ENCODE results near the gene LRRC45. TPM values are rescaled to one million over a fixed set of nuclear protein-coding genes. Genes with fewer than 3 reads are reported as not detected.

LRRC45 gene
- polyA plus RNA-seq, 2 donors, result 10.6 to 17.2 TPM

GRCh38 chr17:81993729-81994592, 29.1 kb upstream of the LRRC45 start:
- peaks cover 6 to 23% of the 10 kb centered on the region in 2 donors for H3K4me1 ChIP-seq (ENCODE audit: control insufficient read depth in 2 of 2, insufficient read depth in 2 of 2, low read length in 1 of 2)
- peaks cover 3 to 13% of the 10 kb centered on the region in 2 donors for H3K36me3 ChIP-seq (ENCODE audit: control insufficient read depth in 2 of 2, insufficient read depth in 2 of 2, low read length in 1 of 2)
- WGBS, 2 donors, result 92 to 94% methylated on average over 31 to 37 of the region's 37 CpGs

GRCh38 chr17:81994593-81995462, 28.3 kb upstream of the LRRC45 start:
- Histone ChIP-seq H3K27me3 (ENCODE audit: control insufficient read depth in 1 of 2, insufficient read depth in 2 of 2, low read length in 2 of 2) (no peaks in the 10 kb centered on the region), H3K4me3 (ENCODE audit: low read depth in 1 of 2, low read length in 2 of 2) (no peak overlapping the region), H3K36me3 (ENCODE audit: control insufficient read depth in 2 of 2, insufficient read depth in 2 of 2, low read length in 1 of 2) (peaks cover 0 to 13% of the 10 kb centered on the region in 2 donors), H3K9me3 (ENCODE audit: control insufficient read depth in 2 of 2, insufficient read depth in 1 of 2, low read depth in 1 of 2, low read length in 1 of 2) (no peaks in the 10 kb centered on the region), H3K27ac (ENCODE audit: low read depth in 2 of 2, low read length in 1 of 2) (no peak overlapping the region), H3K4me1 (ENCODE audit: control insufficient read depth in 2 of 2, insufficient read depth in 2 of 2, low read length in 1 of 2) (peaks cover 6 to 23% of the 10 kb centered on the region in 2 donors)
- WGBS, 2 donors, result 80 to 84% methylated on average over 39 of the region's 39 CpGs

More at GRCh38 chr17:81993729-81994592, 29.1 kb upstream of the LRRC45 start:
- no peaks in the 10 kb centered on the region for H3K27me3 ChIP-seq (ENCODE audit: control insufficient read depth in 1 of 2, insufficient read depth in 2 of 2, low read length in 2 of 2)
- no peak overlapping the region for H3K4me3 ChIP-seq (ENCODE audit: low read depth in 1 of 2, low read length in 2 of 2)
- H3K27ac ChIP-seq (ENCODE audit: low read depth in 2 of 2, low read length in 1 of 2), result no peak overlapping the region
- no peaks in the 10 kb centered on the region for H3K9me3 ChIP-seq (ENCODE audit: control insufficient read depth in 2 of 2, insufficient read depth in 1 of 2, low read depth in 1 of 2, low read length in 1 of 2)

GRCh38 chr17:81995463-81996231, 27.5 kb upstream of the LRRC45 start:
- WGBS, 2 donors, result 92 to 94% methylated on average over 29 of the region's 29 CpGs
- peaks cover 6 to 27% of the 10 kb centered on the region in 2 donors for H3K4me1 ChIP-seq (ENCODE audit: control insufficient read depth in 2 of 2, insufficient read depth in 2 of 2, low read length in 1 of 2)
- no peaks in the 10 kb centered on the region for H3K27me3 ChIP-seq (ENCODE audit: control insufficient read depth in 1 of 2, insufficient read depth in 2 of 2, low read length in 2 of 2)
- H3K9me3 ChIP-seq (ENCODE audit: control insufficient read depth in 2 of 2, insufficient read depth in 1 of 2, low read depth in 1 of 2, low read length in 1 of 2), result no peaks in the 10 kb centered on the region
- no peak overlapping the region for H3K4me3 ChIP-seq (ENCODE audit: low read depth in 1 of 2, low read length in 2 of 2)
- no peak overlapping the region for H3K27ac ChIP-seq (ENCODE audit: low read depth in 2 of 2, low read length in 1 of 2)
- H3K36me3 ChIP-seq (ENCODE audit: control insufficient read depth in 2 of 2, insufficient read depth in 2 of 2, low read length in 1 of 2), result peaks cover 0 to 13% of the 10 kb centered on the region in 2 donors

- no peak overlapping the region for H3K4me3 ChIP-seq (ENCODE audit: low read depth in 1 of 2, low read length in 2 of 2)
- peaks cover 0 to 13% of the 10 kb centered on the region in 2 donors for H3K36me3 ChIP-seq (ENCODE audit: control insufficient read depth in 2 of 2, insufficient read depth in 2 of 2, low read length in 1 of 2)
- peaks cover 6 to 24% of the 10 kb centered on the region in 2 donors for H3K4me1 ChIP-seq (ENCODE audit: control insufficient read depth in 2 of 2, insufficient read depth in 2 of 2, low read length in 1 of 2)
- no peak overlapping the region for H3K27ac ChIP-seq (ENCODE audit: low read depth in 2 of 2, low read length in 1 of 2)
- no peaks in the 10 kb centered on the region for H3K27me3 ChIP-seq (ENCODE audit: control insufficient read depth in 1 of 2, insufficient read depth in 2 of 2, low read length in 2 of 2)
- whole genome bisulfite sequencing, 2 donors, result 92% methylated on average over 28 of the region's 28 CpGs
- no peaks in the 10 kb centered on the region for H3K9me3 ChIP-seq (ENCODE audit: control insufficient read depth in 2 of 2, insufficient read depth in 1 of 2, low read depth in 1 of 2, low read length in 1 of 2)
Observed at GRCh38 chr17:81996232-81996756, 26.8 kb upstream of the LRRC45 start.

GRCh38 chr17:81996757-81997441, 26.2 kb upstream of the LRRC45 start:
- Histone ChIP-seq H3K4me1 (ENCODE audit: control insufficient read depth in 2 of 2, insufficient read depth in 2 of 2, low read length in 1 of 2) (peaks cover 6 to 21% of the 10 kb centered on the region in 2 donors), H3K36me3 (ENCODE audit: control insufficient read depth in 2 of 2, insufficient read depth in 2 of 2, low read length in 1 of 2) (peaks cover 0 to 13% of the 10 kb centered on the region in 2 donors)
- WGBS, 2 donors, result 94% methylated on average over 30 of the region's 30 CpGs

GRCh38 chr17:81998212-81998611, 24.9 kb upstream of the LRRC45 start:
- 86 to 87% methylated on average over 7 of the region's 7 CpGs for WGBS, 2 donors
- Histone ChIP-seq H3K4me3 (ENCODE audit: low read depth in 1 of 2, low read length in 2 of 2) (no peak overlapping the region), H3K27ac (ENCODE audit: low read depth in 2 of 2, low read length in 1 of 2) (no peak overlapping the region), H3K27me3 (ENCODE audit: control insufficient read depth in 1 of 2, insufficient read depth in 2 of 2, low read length in 2 of 2) (no peaks in the 10 kb centered on the region), H3K36me3 (ENCODE audit: control insufficient read depth in 2 of 2, insufficient read depth in 2 of 2, low read length in 1 of 2) (peaks cover 0 to 13% of the 10 kb centered on the region in 2 donors), H3K4me1 (ENCODE audit: control insufficient read depth in 2 of 2, insufficient read depth in 2 of 2, low read length in 1 of 2) (peaks cover 0 to 12% of the 10 kb centered on the region in 2 donors), H3K9me3 (ENCODE audit: control insufficient read depth in 2 of 2, insufficient read depth in 1 of 2, low read depth in 1 of 2, low read length in 1 of 2) (no peaks in the 10 kb centered on the region)

More at GRCh38 chr17:81996757-81997441, 26.2 kb upstream of the LRRC45 start:
- H3K9me3 ChIP-seq (ENCODE audit: control insufficient read depth in 2 of 2, insufficient read depth in 1 of 2, low read depth in 1 of 2, low read length in 1 of 2), result no peaks in the 10 kb centered on the region
- H3K27ac ChIP-seq (ENCODE audit: low read depth in 2 of 2, low read length in 1 of 2), result no peak overlapping the region
- H3K27me3 ChIP-seq (ENCODE audit: control insufficient read depth in 1 of 2, insufficient read depth in 2 of 2, low read length in 2 of 2), result no peaks in the 10 kb centered on the region
- no peak overlapping the region for H3K4me3 ChIP-seq (ENCODE audit: low read depth in 1 of 2, low read length in 2 of 2)

GRCh38 chr17:81998691-81999438, 24.2 kb upstream of the LRRC45 start:
- peaks cover 0 to 14% of the 10 kb centered on the region in 2 donors for H3K4me1 ChIP-seq (ENCODE audit: control insufficient read depth in 2 of 2, insufficient read depth in 2 of 2, low read length in 1 of 2)
- 91 to 92% methylated on average over 14 of the region's 14 CpGs for WGBS, 2 donors
- H3K36me3 ChIP-seq (ENCODE audit: control insufficient read depth in 2 of 2, insufficient read depth in 2 of 2, low read length in 1 of 2), result peaks cover 0 to 8% of the 10 kb centered on the region in 2 donors
- H3K9me3 ChIP-seq (ENCODE audit: control insufficient read depth in 2 of 2, insufficient read depth in 1 of 2, low read depth in 1 of 2, low read length in 1 of 2), result no peaks in the 10 kb centered on the region
- H3K4me3 ChIP-seq (ENCODE audit: low read depth in 1 of 2, low read length in 2 of 2), result no peak overlapping the region
- H3K27ac ChIP-seq (ENCODE audit: low read depth in 2 of 2, low read length in 1 of 2), result no peak overlapping the region
- H3K27me3 ChIP-seq (ENCODE audit: control insufficient read depth in 1 of 2, insufficient read depth in 2 of 2, low read length in 2 of 2), result no peaks in the 10 kb centered on the region

- 77 to 91% methylated on average over 12 of the region's 12 CpGs for WGBS, 2 donors
- Histone ChIP-seq H3K36me3 (ENCODE audit: control insufficient read depth in 2 of 2, insufficient read depth in 2 of 2, low read length in 1 of 2) (peaks cover 0 to 4% of the 10 kb centered on the region in 2 donors), H3K27ac (ENCODE audit: low read depth in 2 of 2, low read length in 1 of 2) (no peak overlapping the region)
Observed at GRCh38 chr17:81999587-81999975, 23.5 kb upstream of the LRRC45 start.

More at GRCh38 chr17:81999587-81999975, 23.5 kb upstream of the LRRC45 start:
- H3K9me3 ChIP-seq (ENCODE audit: control insufficient read depth in 2 of 2, insufficient read depth in 1 of 2, low read depth in 1 of 2, low read length in 1 of 2), result no peaks in the 10 kb centered on the region
- H3K4me3 ChIP-seq (ENCODE audit: low read depth in 1 of 2, low read length in 2 of 2), result no peak overlapping the region
- H3K27me3 ChIP-seq (ENCODE audit: control insufficient read depth in 1 of 2, insufficient read depth in 2 of 2, low read length in 2 of 2), result no peaks in the 10 kb centered on the region
- H3K4me1 ChIP-seq (ENCODE audit: control insufficient read depth in 2 of 2, insufficient read depth in 2 of 2, low read length in 1 of 2), result peaks cover 0 to 19% of the 10 kb centered on the region in 2 donors

All from esophagus (tissue), 2 donors.